T-helper 1 cell (primary cell): ENCODE measurements around the gene RPP40.
"Not testable (repeated sequence)": the region's sequence is repeated elsewhere in the genome, so short reads cannot be mapped to it uniquely, and the experiment has no call there.

Source experiments
- DNase-seq, 5 donors: peaks; one replicate each; pipeline ENCODE4 v3.0.0-alpha.2; 2012 to 2020
- total RNA-seq, 4 donors: gene quantifications; one replicate each; lab custom pipeline; 2026; lab: John Stamatoyannopoulos, UW

Gene RPP40, protein sequence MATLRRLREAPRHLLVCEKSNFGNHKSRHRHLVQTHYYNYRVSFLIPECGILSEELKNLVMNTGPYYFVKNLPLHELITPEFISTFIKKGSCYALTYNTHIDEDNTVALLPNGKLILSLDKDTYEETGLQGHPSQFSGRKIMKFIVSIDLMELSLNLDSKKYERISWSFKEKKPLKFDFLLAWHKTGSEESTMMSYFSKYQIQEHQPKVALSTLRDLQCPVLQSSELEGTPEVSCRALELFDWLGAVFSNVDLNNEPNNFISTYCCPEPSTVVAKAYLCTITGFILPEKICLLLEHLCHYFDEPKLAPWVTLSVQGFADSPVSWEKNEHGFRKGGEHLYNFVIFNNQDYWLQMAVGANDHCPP
- total RNA-seq = 1.2 to 3.2 (median 2.4) reads per million in 4 donors

- peak; percentile 94 to 98 (median 96) for DNase-seq
Observed at GRCh38 chr6:5003604-5004372, at the start of gene RPP40. Gene RPP40 (minus strand): TSS chr6:5004037. CDS start chr6:5004002, 35 bp downstream.

DNA sequence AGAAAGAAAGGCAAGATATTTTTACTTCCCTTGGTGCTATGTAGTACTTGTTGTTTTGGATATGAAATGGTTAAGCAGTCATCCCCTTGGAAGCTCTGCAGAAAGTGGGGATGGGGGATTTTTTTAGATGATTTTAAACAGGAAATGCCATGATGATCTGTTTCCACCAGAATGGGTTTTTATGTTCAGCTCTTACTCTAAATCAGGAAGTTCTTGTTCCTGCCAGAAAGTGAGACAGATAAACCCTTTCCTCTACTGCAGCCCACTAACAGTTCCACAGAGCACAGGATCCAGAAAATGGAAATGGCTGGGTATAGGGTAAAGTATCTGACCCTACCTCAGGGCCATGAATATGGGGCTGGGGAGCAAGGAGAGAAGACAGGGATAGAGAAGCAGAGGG, 49.2 kb upstream of the RPP40 start:
- DNase-seq = no peak

- DNase-seq = no peak
Observed at GRCh38 chr6:5051394-5051793, 47.6 kb upstream of the RPP40 start.

GRCh38 chr6:5050009-5050408, 46.2 kb upstream of the RPP40 start:
- DNase-seq = no peak

DNA sequence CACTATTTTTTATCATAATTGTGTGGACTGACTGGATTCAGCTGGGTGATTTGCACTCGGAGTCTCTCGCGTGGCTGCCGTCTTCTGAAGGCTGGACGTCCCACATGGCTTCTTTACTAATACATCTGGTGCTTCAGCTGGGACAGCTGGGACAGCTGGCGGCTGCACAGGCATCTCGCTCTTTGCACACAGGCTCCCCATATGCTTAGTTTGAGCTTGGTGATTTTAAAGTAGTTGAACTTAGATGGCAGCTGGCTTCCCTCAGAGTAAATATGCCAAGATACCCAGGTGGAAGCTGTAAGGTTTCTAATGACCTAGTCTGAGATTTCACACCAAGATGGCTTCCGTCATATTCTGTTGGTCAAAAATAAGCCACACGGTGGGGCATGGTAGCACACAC, 42.6 kb upstream of the RPP40 start:
- DNase-seq = no peak

DNA sequence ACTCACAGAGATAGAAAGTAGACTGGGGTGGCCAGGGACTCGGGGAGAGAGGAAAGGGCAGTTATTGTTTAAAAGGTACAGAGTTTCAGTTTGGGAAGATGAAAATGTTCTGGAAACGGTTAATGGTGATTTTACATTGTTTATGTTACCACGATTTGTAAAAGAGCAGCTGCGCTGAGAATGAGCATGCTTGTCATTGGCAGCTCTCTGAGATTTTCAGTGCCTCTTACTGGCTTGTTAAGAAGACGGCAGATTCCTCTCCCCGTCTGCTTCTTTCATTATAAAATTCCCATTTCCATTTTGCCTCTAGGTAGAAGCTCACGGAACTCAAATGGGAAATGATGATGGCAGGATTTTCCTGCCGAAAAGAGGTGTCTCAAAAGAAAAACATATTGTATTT, 41.6 kb upstream of the RPP40 start:
- no peak for DNase-seq

GRCh38 chr6:5044866-5045265, 41.0 kb upstream of the RPP40 start:
- DNase-seq = no peak

- no peak for DNase-seq
Observed at GRCh38 chr6:5042436-5042835, 38.6 kb upstream of the RPP40 start.

DNA sequence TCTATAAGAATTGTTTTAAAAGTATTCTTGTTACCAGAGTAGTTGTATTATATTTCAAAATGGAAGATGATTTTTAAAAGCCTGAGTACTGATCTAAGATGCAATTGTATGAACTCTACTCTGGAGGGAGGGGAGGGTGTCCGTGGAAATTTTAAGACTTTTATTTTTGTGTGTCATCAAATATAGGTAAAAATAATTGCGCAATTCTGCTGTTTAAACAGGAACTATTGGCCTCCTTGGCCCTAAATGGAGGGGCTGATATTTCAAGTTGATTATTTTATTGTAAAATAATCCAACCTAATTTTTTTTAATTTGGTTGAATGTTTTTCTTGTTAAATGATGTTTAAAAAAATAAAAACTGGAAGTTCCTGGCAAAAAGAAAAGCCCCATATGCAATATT, 38.1 kb upstream of the RPP40 start:
- DNase-seq = no peak

DNA sequence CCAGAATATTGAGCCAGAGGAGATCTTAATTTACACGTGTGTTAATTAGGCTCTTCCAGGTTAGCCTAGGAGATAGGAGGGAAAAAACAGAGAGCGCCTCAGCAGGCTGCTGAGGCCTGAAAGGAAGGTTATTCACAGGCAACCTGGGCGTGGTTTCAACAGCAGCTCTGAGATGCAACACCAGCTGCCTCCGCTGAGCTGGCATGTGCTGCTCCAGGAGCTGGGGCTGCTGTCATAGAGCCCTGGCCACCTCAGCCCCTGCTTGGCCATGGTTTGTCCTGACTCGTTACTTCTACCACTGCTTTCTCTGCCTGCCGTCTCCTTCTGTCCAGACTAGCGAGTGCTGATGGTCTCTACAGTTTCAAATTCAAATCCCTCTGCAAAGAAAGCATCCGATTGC, 32.4 kb upstream of the RPP40 start:
- DNase-seq = no peak

DNA sequence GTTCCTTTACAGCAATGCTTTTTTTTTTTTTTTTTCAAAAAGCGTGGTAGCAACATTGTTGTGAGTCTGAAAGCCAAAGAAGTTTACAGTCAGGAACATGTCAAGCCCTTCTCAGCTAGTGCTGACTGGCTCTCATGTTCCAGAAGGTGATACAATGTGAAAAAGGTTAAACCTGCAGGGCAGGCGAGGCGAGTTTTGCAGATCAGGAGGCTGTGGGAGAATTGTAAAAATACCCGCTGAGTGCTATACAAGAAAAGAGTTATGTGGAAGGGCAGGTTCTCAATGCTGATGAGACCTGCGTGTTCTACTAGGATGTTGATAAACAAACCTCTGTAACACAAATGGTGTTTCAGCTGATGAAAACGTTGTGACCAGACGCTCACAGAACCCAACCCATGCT, 30.9 kb upstream of the RPP40 start:
- DNase-seq = no peak

DNA sequence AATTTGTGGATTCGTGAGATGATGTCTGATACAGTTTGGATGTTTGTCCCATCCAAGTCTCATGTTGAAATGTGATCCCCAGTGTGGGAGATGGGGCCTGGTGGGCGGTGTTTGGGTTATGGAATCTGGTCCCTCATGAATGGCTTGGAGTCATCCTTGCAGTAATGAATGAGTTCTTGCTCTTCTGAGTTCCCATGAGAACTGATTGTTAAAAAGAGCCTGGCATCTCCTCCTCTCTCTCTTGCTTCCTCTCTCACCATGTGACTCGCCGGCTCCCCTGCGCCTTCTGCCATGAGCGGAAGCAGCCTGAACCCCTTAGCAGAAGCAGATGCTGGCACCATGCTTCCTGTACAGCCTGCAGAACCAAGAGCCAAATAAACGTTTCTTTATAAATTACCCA, 30.5 kb upstream of the RPP40 start:
- no peak for DNase-seq

GRCh38 chr6:5033214-5033904, 29.5 kb upstream of the RPP40 start:
- DNase-seq = not testable (repeated sequence)

- not testable (repeated sequence) for DNase-seq
Observed at GRCh38 chr6:5032706-5033105, 28.9 kb upstream of the RPP40 start.

DNA sequence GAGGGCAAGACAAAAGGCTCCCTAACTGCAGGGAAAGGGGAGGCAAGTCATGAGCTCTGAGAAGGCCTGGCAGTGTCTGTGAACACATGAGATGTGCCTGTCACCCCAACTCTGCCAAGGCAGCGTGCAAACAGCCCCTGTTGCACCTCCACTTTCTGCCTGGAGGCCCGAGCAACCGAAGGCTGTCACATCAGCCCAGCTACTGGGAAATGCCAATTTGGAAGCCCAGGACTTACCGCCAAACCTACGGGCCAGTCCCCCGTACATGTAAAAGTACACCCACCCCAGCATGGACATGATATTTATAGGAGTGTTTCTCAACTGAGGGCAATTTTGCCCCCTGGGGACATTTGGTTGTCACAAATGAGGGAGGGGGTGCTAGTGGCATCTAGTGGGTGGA, 27.3 kb upstream of the RPP40 start:
- DNase-seq = no peak

- peak; percentile 14 to 73 (median 43) for DNase-seq
Observed at GRCh38 chr6:5030596-5031136, 26.8 kb upstream of the RPP40 start.

DNA sequence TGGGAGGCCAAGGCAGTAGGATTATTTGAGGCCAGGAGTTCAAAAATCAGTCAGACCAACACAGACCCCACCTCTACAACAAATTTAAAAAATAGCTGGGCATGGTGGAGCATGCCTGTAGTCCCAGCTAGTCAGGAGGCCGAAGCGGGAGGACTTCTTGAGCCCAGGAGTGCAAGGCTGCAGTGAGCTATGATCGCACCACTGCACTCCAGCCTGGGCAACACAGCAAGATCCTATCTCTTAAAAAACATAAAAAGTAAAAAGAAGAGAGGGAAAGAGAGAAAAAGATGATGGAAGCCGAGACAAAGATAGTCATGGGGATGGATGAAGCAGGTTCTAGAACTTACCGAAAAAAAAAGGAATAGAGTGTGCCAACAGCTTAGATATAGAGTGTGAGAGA, 25.8 kb upstream of the RPP40 start:
- DNase-seq = no peak

- no peak for DNase-seq
Observed at GRCh38 chr6:5028921-5029320, 25.1 kb upstream of the RPP40 start.

- no peak for DNase-seq
Observed at GRCh38 chr6:5028301-5028700, 24.5 kb upstream of the RPP40 start.

GRCh38 chr6:5025911-5026819, 22.3 kb upstream of the RPP40 start:
- DNase-seq = no peak

DNA sequence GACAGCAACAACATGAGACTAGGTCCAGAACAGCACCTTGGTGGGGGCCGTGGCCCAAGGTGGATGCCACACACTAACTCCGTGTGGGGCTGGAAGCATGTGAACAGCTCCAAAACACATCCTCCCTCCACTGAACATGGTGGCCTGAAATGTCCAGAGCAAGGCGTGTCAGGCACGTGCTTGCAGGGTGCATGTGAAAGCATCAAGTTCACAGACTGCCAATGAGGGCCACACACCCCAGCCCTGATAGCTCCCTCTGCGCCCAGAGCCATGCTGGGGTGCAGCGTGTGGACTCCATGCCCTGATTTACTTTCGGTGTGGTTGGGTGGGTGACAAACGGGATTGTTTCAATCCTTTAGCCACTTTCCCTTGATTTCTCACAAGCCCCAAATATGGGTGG, 20.1 kb upstream of the RPP40 start:
- DNase-seq = no peak

GRCh38 chr6:5020142-5020541, 16.3 kb upstream of the RPP40 start:
- DNase-seq = no peak
